Esophagus squamous epithelium (tissue), 4 donors: ENCODE measurements around the gene METTL1.

ENCODE experiments used
- POLR2A ChIP-seq, 4 donors: fragments of 450-650 bp; IDR thresholded peaks; one replicate each; pipeline ENCODE4 v1.6.1; 2017; ENCODE audit warnings: antibody characterized with exemption in 4 of 4, mild to moderate bottlenecking in 4 of 4, moderate library complexity in 3 of 4
- TF ChIP-seq, protein P1 (sequence below), 6 experiments: fragments of 450-650 bp in 4 of 6; fragments of 200-600 bp in 2 of 6; sonication (generic) in 2 of 6; IDR thresholded peaks; one replicate each; pipeline ENCODE4 v1.5.1; 2016 to 2019; ENCODE audit warnings: antibody characterized with exemption in 6 of 6, mild to moderate bottlenecking in 4 of 6, moderate library complexity in 4 of 6

DNA sequence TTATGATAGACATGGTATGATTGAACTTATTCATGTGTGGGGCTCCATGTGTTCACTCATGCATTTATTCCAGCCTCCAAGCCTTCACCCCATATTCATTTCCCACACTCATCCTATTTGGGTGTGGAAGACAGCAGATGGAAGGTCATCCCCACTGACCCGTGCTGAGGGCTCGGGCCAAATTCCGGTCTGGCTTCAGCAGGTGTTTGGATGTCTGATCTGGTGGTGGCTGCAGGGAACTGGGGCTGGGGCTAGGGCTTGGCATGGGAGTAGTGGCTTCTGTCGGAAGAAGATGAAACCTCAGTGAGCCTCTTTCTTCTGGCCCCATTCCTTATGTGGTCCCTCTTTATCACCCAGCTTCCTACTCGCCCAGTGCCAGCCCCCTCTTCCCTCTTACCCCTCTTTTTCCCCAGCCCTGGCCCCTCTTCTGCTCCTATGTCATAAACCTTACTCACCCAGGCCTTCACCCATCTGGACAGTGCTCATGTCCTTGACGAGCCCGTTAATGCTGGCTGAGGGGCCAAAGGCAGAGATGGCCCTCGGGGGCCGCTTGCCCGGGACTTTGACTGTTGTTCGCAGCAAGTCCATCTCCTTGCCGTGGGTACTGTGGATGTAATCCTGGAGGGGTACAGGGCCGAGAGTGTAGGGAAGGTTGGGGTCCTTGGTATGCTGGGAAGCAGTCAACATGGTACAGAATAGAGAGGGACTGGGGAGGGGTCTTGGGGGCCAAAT is 41.4 kb downstream of the METTL1 start:
- TF ChIP-seq, protein P1, sequence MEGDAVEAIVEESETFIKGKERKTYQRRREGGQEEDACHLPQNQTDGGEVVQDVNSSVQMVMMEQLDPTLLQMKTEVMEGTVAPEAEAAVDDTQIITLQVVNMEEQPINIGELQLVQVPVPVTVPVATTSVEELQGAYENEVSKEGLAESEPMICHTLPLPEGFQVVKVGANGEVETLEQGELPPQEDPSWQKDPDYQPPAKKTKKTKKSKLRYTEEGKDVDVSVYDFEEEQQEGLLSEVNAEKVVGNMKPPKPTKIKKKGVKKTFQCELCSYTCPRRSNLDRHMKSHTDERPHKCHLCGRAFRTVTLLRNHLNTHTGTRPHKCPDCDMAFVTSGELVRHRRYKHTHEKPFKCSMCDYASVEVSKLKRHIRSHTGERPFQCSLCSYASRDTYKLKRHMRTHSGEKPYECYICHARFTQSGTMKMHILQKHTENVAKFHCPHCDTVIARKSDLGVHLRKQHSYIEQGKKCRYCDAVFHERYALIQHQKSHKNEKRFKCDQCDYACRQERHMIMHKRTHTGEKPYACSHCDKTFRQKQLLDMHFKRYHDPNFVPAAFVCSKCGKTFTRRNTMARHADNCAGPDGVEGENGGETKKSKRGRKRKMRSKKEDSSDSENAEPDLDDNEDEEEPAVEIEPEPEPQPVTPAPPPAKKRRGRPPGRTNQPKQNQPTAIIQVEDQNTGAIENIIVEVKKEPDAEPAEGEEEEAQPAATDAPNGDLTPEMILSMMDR (IDR thresholded peaks at IDR 0.05), result no peak
- TF ChIP-seq POLR2A (IDR thresholded peaks at IDR 0.05), result no peak
